SJSA1 (cell line): ENCODE data around the gene GMPR. TPM values are rescaled to one million over a fixed set of nuclear protein-coding genes. Genes with fewer than 3 reads are reported as not detected.
A peak's percentile ranks its signal among the peaks of the same experiment; 100 is the strongest.
"Not testable (repeated sequence)": the region's sequence is repeated elsewhere in the genome, so short reads cannot be mapped to it uniquely, and the experiment has no call there.

Source experiments
- DNase-seq, 2 experiments: peaks; one replicate each; pipeline ENCODE4 v3.0.0-alpha.2; 2015 to 2020; ENCODE audit warnings: low spot score in 2 of 2, low read depth in 1 of 2
- H3K27ac ChIP-seq: fragments of 250-450 bp; sonication (Bioruptor Pico); 2 replicates; pipeline ENCODE4 v1.5.1; 2020; ENCODE audit warnings: mild to moderate bottlenecking, moderate library complexity
- H3K27me3 ChIP-seq: fragments of 250-450 bp; sonication (Bioruptor Pico); replicated peaks from 2 replicates; pipeline ENCODE4 v1.5.1; 2020; ENCODE audit warnings: mild to moderate bottlenecking, moderate library complexity
- H3K36me3 ChIP-seq: fragments of 250-450 bp; sonication (Bioruptor Pico); 2 replicates; pipeline ENCODE4 v1.5.1; 2020; ENCODE audit warnings: mild to moderate bottlenecking
- H3K4me1 ChIP-seq: fragments of 250-450 bp; sonication (Bioruptor Pico); replicated peaks from 2 replicates; pipeline ENCODE4 v1.6.1; 2021; ENCODE audit warnings: mild to moderate bottlenecking
- H3K4me3 ChIP-seq: fragments of 250-450 bp; sonication (Bioruptor Pico); 2 replicates; pipeline ENCODE4 v1.5.1; 2020; ENCODE audit warnings: mild to moderate bottlenecking
- H3K9me3 ChIP-seq: fragments of 250-450 bp; sonication (Bioruptor Pico); replicated peaks from 2 replicates; pipeline ENCODE4 v1.5.1; 2020; ENCODE audit warnings: mild to moderate bottlenecking
- total RNA-seq: library from RNA; depleted of rRNA; stranded (reverse); fragments of >200 nt; shearing (Covaris generic); gene quantifications from 2 replicates; pipeline ENCODE4 v1.2.3, GENCODE V29; 2014

Gene GMPR
- total RNA-seq, 1 experiment from 2014 or later: 21.3 TPM

- H3K4me1 ChIP-seq: no peaks in the 10 kb centered on the region
Observed at GRCh38 chr6:16264785-16265184, 26.4 kb downstream of the GMPR start.

GRCh38 chr6:16265351-16266341 is 27.3 kb downstream of the GMPR start:
- H3K9me3 ChIP-seq: no peaks in the 10 kb centered on the region

More at GRCh38 chr6:16264785-16265184, 26.4 kb downstream of the GMPR start:
- Histone ChIP-seq H3K27me3 (no peaks in the 10 kb centered on the region), H3K36me3 (no peaks in the 10 kb centered on the region; the same call in 1 of the 2 replicates), H3K4me3 (no peak overlapping the region), H3K9me3 (no peaks in the 10 kb centered on the region), H3K27ac (no peak overlapping the region)
- no peak for DNase-seq

GRCh38 chr6:16267428-16268263 is 29.3 kb downstream of the GMPR start:
- H3K4me3 ChIP-seq: no peak overlapping the region
- H3K27me3 ChIP-seq: no peaks in the 10 kb centered on the region
- H3K27ac ChIP-seq: no peak overlapping the region
- no peaks in the 10 kb centered on the region; the same call in 1 of the 2 replicates for H3K36me3 ChIP-seq
- DNase-seq: no peak
- no peaks in the 10 kb centered on the region for H3K4me1 ChIP-seq
- no peaks in the 10 kb centered on the region for H3K9me3 ChIP-seq

More at GRCh38 chr6:16265351-16266341, 27.3 kb downstream of the GMPR start:
- H3K4me3 ChIP-seq: no peak overlapping the region
- DNase-seq: no peak
- no peaks in the 10 kb centered on the region for H3K27me3 ChIP-seq
- no peaks in the 10 kb centered on the region for H3K4me1 ChIP-seq
- no peaks in the 10 kb centered on the region; the same call in 1 of the 2 replicates for H3K36me3 ChIP-seq
- no peak overlapping the region for H3K27ac ChIP-seq

- peaks cover 11% of the 10 kb centered on the region for H3K4me1 ChIP-seq
- H3K4me3 ChIP-seq: not testable (repeated sequence)
Observed at GRCh38 chr6:16269442-16270070, 31.2 kb downstream of the GMPR start.

GRCh38 chr6:16270178-16270794 is 31.9 kb downstream of the GMPR start:
- Histone ChIP-seq H3K27ac (no peak overlapping the region), H3K27me3 (no peaks in the 10 kb centered on the region), H3K36me3 (no peaks in the 10 kb centered on the region; the same call in 1 of the 2 replicates), H3K4me3 (no peak overlapping the region), H3K4me1 (peaks cover 18% of the 10 kb centered on the region), H3K9me3 (no peaks in the 10 kb centered on the region)
- no peak for DNase-seq

More at GRCh38 chr6:16269442-16270070, 31.2 kb downstream of the GMPR start:
- not testable (repeated sequence) for H3K27me3 ChIP-seq, DNase-seq, H3K27ac ChIP-seq, H3K9me3 ChIP-seq, H3K36me3 ChIP-seq

- Histone ChIP-seq H3K27me3 (no peaks in the 10 kb centered on the region), H3K4me3 (no peak overlapping the region), H3K36me3 (0 out of 2 replicates have a peak, but pooled peaks cover 2% of the 10 kb centered on the region), H3K27ac (no peak overlapping the region), H3K9me3 (no peaks in the 10 kb centered on the region), H3K4me1 (peaks cover 22% of the 10 kb centered on the region)
- no peak for DNase-seq
Observed at GRCh38 chr6:16271428-16271827, 33.0 kb downstream of the GMPR start.

GRCh38 chr6:16272201-16272600 is 33.8 kb downstream of the GMPR start:
- no peak overlapping the region for H3K4me3 ChIP-seq
- H3K27me3 ChIP-seq: no peaks in the 10 kb centered on the region
- H3K36me3 ChIP-seq: 0 out of 2 replicates have a peak, but pooled peaks cover 2% of the 10 kb centered on the region
- no peak overlapping the region for H3K27ac ChIP-seq
- DNase-seq: no peak
- no peaks in the 10 kb centered on the region for H3K9me3 ChIP-seq
- peaks cover 30% of the 10 kb centered on the region for H3K4me1 ChIP-seq

- 0 out of 2 replicates have a peak, but pooled peaks cover 2% of the 10 kb centered on the region for H3K36me3 ChIP-seq
- no peak overlapping the region for H3K4me3 ChIP-seq
- H3K9me3 ChIP-seq: no peaks in the 10 kb centered on the region
- peaks cover 39% of the 10 kb centered on the region for H3K4me1 ChIP-seq
- H3K27me3 ChIP-seq: no peaks in the 10 kb centered on the region
- no peak for DNase-seq
- no peak overlapping the region for H3K27ac ChIP-seq
Observed at GRCh38 chr6:16273256-16273655, 34.9 kb downstream of the GMPR start.

GRCh38 chr6:16274483-16274882 is 36.1 kb downstream of the GMPR start:
- Histone ChIP-seq H3K4me1 (peaks cover 51% of the 10 kb centered on the region), H3K27me3 (no peaks in the 10 kb centered on the region), H3K9me3 (no peaks in the 10 kb centered on the region), H3K36me3 (0 out of 2 replicates have a peak, but pooled peaks cover 5% of the 10 kb centered on the region), H3K27ac (no peak overlapping the region), H3K4me3 (no peak overlapping the region)
- DNase-seq: peak in 1 of 2 experiments; percentile 35

- Histone ChIP-seq H3K4me3 (no peak overlapping the region), H3K36me3 (peaks cover 7% of the 10 kb centered on the region; the same call in 1 of the 2 replicates), H3K27me3 (no peaks in the 10 kb centered on the region), H3K4me1 (peaks cover 54% of the 10 kb centered on the region), H3K9me3 (no peaks in the 10 kb centered on the region), H3K27ac (no peak overlapping the region)
- DNase-seq: no peak
Observed at GRCh38 chr6:16274885-16275589, 36.6 kb downstream of the GMPR start.

- Histone ChIP-seq H3K4me3 (no peak overlapping the region), H3K9me3 (no peaks in the 10 kb centered on the region), H3K27me3 (no peaks in the 10 kb centered on the region), H3K36me3 (peaks cover 10% of the 10 kb centered on the region; the same call in 1 of the 2 replicates), H3K27ac (peak overlapping the region; percentile 77), H3K4me1 (peaks cover 54% of the 10 kb centered on the region)
- peak; percentile 97 to 98 for DNase-seq
Observed at GRCh38 chr6:16277101-16277981, 39.0 kb downstream of the GMPR start.
